Stomach (tissue), 4 donors: ENCODE results near the gene NME7.

Source experiments
- CTCF ChIP-seq, 7 experiments: fragments of 450-650 bp in 4 of 7; fragments of 200-600 bp in 3 of 7; sonication (generic) in 3 of 7; IDR thresholded peaks; one replicate each; pipeline ENCODE4 v1.5.1; 2016 to 2019; ENCODE audit warnings: antibody characterized with exemption in 7 of 7, control low read depth in 2 of 7, mild to moderate bottlenecking in 1 of 7
- EP300 ChIP-seq: sonication (generic); formaldehyde crosslinking; IDR thresholded peaks from one replicate; pipeline ENCODE4 v1.6.1; 2017; ENCODE audit warnings: antibody characterized with exemption
- POLR2A ChIP-seq, 4 donors: fragments of 450-650 bp; IDR thresholded peaks; one replicate each; pipeline ENCODE4 v1.6.1; 2016; ENCODE audit warnings: antibody characterized with exemption in 4 of 4, control low read depth in 2 of 4, mild to moderate bottlenecking in 1 of 4, moderate library complexity in 1 of 4

GRCh38 chr1:169201084-169201619 lies 166.4 kb downstream of the NME7 start:
- TF ChIP-seq POLR2A (IDR thresholded peaks at IDR 0.05) (no peak), CTCF (IDR thresholded peaks at IDR 0.05) (no peak), EP300 (no peak)
